GM18858 (cell line): ENCODE data around the gene POU4F3.
"Not testable (repeated sequence)": the region's sequence is repeated elsewhere in the genome, so short reads cannot be mapped to it uniquely, and the experiment has no call there.

Experiments used
- ATAC-seq: cut with Tn5 transposase; IDR thresholded peaks from one replicate; pipeline ENCODE4 v1.9.1; 2021; ENCODE audit not compliant: unreplicated experiment

The POU4F3 gene, protein sequence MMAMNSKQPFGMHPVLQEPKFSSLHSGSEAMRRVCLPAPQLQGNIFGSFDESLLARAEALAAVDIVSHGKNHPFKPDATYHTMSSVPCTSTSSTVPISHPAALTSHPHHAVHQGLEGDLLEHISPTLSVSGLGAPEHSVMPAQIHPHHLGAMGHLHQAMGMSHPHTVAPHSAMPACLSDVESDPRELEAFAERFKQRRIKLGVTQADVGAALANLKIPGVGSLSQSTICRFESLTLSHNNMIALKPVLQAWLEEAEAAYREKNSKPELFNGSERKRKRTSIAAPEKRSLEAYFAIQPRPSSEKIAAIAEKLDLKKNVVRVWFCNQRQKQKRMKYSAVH

DNA sequence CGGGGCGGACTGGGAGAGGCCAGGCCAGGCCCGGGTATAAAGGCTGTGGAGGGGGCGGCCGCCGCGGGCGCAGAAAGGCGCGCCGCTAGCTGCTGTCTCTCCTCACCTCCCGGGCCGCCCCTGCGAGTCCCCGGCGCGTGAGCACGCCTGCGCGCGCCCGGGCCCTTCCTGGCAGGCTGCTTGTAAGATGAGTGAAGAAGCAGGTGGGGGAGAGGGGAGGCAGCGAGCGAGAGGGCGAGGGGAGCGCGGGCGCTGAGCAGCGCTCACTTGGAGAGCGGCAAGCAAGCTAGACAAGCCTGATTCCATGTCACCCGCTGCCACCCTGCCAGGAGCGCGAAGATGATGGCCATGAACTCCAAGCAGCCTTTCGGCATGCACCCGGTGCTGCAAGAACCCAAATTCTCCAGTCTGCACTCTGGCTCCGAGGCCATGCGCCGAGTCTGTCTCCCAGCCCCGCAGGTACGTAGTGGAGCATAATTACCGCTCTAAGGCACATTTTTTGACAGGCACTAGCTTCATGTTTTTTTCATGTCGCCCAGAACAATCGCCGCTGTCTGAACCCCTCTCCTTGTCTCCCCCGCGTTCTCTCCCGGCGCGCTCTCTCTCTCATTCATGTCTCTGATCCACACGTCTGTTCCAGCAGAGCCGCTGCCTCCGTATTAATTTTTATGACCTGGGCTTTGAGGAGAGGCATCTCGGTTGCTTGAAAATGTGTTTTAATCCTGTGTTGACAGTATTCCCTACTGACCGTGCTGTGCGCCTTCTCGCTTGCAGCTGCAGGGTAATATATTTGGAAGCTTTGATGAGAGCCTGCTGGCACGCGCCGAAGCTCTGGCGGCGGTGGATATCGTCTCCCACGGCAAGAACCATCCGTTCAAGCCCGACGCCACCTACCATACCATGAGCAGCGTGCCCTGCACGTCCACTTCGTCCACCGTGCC is at the start of gene POU4F3:
Gene POU4F3, plus strand, starts transcription at position 66 of the 941 bp plus-strand sequence. Its CDS starts 274 bp downstream, at position 340.
- no peak for ATAC-seq

DNA sequence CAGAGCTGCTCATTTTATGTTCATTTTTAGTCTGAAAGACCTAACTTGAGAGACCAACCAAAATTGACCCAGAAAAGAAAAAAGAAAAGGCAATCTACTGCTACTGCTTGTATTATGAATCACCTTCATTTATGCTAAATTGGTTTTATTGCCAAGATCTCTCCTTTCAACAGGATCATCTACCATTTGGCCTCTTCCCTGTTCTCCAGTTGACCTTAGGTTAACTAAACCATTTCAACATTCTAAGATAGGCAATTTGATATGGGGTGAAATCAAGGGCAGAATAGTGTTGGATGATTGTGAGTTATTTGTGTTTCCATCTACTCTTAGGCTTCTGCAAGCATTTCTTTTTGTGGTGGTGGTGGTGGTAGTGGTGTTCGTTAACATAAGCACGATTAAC is 48.3 kb upstream of the POU4F3 start:
- no peak for ATAC-seq

- peak; percentile 75 for ATAC-seq
These were observed 47.1 kb upstream of the POU4F3 start for GRCh38 chr5:146291421-146292074.

DNA sequence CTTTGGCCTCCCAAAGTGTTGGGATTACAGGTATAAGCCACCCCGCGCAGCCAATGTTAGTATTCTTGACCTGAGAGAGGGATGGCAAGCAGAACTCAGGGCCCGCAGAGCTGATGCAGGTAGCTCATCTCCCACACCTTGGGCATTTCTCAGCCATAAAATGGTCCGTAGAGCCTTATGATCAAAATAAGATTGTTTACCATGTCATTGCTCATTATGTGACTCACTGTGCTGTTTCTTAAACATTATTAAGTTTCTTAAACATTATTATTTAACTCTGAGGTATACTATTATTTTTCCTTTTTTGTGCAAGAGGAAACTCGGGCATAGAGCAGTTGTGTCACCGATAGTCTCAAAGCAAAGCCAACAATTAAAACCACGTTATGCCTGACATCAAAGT is 42.4 kb upstream of the POU4F3 start:
- ATAC-seq = no peak

DNA sequence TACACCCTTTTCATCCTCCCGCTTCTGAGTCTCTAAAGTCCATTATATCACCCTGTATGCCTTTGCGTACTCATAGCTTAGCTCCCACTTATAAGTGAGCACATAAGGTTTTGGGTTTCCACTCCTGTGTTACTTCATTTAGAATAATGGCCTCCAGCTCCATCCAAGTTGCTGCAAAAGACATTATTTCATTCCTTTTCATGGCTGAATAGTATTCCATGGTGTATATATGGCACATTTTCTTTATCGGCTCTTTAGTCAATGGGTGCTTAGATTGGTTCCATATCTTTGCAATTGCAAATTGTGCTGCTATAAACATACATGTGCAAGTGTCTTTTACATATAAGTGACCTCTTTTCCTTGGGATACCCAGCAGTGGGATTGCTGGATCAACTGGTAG is 39.7 kb upstream of the POU4F3 start:
- not testable (repeated sequence) for ATAC-seq

DNA sequence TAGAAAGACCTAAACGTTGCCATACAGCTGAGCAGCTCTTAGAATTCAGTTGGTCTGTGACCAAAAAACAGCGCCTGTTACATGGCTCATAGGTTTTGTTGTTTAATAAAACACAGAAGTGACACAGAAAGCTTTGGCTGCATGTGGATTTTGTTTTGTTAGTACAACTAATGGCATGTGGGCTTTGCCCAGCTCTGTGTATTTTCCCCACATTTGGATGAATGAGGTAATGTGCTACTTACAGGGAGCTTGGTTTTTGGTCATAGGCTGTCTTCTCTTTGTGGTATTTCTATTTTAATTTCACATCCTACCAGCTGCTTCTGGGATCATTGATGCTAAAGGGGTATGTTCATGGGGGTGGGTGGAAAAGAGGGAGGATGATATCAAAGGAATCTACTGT is 37.0 kb upstream of the POU4F3 start:
- ATAC-seq = no peak

DNA sequence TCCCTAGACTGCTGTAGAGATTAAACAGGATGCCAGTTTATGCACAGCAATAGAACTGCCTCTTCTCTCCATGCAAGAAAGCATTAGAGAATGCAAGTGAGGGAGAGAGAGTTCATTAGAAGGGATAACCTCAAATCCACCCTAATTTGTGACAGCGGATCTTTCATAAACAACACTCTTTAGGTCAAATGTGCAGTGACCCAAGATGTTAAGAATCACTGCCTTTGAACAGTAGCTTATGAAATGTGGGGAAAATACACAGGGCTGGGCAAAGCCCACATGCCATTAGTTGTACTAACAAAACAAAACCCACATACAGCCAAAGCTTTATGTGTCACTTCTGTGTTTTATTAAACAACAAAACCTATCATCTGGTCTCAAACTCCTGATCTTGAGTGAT is 36.2 kb upstream of the POU4F3 start:
- no peak for ATAC-seq

- no peak for ATAC-seq
These were observed 31.8 kb upstream of the POU4F3 start for GRCh38 chr5:146306838-146307237.

DNA sequence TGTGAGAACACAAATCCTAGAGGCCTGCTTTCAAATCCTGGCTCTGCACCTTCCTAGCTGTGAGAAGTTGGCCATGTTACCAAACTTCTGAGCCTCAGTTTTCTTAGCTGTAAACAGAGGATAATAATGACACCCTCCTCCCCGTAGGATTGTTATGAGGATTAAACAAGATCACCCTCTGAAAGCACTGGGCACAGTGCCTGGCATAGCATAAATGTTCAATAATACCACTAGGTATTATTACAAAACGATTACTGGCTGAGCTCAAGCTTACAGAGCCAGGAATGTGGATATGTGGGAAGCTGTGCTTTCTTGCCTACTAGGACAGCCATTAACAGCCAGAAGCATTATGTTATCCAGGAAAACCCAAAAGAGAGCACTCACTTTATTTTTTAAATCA is 30.8 kb upstream of the POU4F3 start:
- no peak for ATAC-seq

GRCh38 chr5:146310540-146310939 is 28.1 kb upstream of the POU4F3 start:
- ATAC-seq = no peak

GRCh38 chr5:146311278-146311677 is 27.4 kb upstream of the POU4F3 start:
- ATAC-seq = no peak

DNA sequence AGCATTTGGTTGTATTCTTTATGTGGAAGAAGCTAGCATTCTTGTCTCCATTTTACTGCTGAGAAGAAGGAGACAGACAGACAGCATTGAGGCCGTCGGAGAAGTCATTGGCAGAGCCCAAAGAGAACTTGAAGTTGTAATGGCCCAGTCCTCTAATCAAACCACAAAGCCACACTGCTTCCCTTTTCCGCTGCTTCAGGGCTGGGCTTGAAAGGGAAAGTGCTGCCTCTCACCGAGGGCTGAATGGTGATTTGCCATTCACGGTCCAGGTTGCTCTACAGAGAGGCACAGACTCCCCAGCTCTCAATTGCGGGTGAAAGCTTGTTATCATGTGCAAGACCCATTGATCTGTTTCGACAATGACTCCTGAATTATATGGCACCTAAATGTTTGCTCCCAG is 25.6 kb upstream of the POU4F3 start:
- ATAC-seq = no peak

DNA sequence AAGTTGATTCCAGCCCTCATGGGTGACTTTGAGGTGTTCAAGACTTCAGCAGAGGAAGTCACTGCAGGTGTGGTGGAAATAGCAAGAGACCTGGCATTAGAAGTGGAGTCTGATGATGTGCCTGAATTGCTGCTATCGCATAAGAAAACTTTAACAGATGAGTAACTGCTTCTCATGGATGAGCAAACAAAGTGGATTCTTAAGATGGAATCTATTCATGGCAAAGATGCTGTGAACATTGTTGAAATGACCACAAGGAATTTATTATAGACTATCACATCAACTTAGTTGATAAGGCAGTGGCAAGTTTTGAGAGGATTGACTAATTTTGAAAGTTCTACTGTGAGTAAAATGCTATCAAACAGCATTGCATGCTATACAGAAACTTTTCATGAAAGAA is 17.1 kb upstream of the POU4F3 start:
- ATAC-seq = no peak

- ATAC-seq = no peak
These were observed 11.3 kb upstream of the POU4F3 start for GRCh38 chr5:146327257-146327870.

GRCh38 chr5:146327989-146328388 is 10.7 kb upstream of the POU4F3 start:
- ATAC-seq = no peak

- ATAC-seq = no peak
These were observed 8.9 kb upstream of the POU4F3 start for GRCh38 chr5:146329697-146330096.

DNA sequence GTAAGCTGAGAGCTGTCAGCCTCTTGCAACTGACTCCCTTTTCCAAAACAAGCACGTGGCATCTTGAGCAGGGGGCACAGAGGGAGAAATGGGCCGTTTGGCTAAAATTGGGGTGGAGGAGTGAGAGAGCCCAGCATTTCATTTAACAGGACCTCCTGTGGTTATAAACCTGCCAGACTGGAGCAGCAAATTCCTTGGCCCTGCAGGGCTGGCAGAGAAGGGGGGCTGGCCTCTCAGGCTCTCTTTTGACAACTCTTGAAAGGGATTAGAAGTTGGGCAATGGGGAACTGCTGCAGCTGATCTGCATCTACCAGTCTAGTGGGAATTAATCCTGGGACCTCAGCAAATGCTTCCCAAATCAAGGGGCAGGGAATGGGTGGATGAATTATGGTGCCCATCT is 7.2 kb upstream of the POU4F3 start:
- ATAC-seq = no peak

DNA sequence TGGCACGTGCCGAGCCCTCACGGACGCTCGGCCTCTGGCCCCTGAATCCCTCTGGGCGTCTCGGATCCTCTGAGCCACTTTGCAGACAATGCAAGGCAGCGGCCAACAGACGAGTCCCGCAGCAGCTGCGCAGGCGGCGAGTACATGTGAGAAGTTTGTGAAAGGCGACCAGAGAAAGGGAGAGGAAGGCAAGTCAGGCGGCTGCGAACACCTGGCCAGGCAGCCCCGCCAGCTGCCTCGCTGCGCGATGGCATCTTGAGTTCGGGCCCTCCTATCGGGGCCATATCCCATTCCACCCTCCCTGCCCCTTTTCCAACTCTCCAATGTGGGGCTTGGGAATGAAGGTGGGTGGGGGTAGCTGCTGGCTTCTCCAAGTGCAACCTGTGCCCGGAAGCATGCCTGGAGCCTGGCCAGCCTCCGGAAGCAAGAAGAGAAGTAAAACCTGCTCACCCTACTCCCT is 4.5 kb upstream of the POU4F3 start:
- ATAC-seq = no peak

DNA sequence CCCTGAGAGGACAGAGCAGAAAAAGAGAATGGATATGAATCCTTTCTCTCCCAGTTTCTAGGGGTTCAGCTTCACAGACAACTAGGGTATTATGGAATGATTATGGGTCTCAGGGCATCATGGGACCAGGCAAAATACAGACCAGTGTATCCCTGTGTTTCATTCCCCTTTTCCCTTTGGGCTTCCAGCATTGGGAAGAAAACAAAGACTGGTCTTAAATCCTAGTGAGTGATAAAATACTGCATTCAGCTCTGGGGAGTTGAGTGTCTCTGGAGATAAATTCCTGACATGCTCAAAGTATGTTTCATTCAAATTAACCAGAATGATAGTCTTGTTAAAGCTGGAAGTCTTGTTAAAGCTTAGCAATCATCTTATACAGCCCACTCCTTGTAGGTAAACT is 2.4 kb upstream of the POU4F3 start:
- no peak for ATAC-seq

DNA sequence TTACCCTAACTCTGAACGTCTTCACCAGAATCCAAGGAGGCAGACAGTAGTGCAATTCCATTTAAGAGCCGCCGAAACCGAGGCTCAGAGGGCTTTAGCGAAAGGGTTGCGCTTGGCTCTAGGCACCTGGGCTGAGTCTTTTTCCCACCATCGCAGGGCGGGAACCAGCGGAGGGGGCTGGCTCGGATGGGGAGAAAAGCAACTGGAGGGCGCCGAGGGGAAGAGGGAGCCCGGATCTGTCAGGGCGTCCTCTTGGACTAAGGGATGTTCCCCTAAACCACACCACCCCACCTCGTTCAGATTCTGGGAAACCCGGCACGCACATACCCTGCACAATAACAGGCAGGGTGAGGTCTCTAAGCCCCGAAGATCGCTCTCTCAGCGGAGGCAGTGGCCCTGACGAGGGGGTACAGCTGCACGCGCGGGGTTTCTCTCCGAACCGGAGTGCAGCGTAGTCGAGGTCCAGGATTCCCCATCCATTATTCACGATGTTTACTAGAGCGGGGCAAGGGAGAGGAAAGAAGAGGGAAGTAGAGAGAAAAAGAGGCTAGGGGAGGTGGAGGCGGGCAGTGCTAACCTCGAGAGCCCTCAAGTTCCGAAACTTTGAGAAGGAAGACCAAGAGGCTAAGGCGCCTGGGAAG is 1.3 kb upstream of the POU4F3 start:
- ATAC-seq = no peak

DNA sequence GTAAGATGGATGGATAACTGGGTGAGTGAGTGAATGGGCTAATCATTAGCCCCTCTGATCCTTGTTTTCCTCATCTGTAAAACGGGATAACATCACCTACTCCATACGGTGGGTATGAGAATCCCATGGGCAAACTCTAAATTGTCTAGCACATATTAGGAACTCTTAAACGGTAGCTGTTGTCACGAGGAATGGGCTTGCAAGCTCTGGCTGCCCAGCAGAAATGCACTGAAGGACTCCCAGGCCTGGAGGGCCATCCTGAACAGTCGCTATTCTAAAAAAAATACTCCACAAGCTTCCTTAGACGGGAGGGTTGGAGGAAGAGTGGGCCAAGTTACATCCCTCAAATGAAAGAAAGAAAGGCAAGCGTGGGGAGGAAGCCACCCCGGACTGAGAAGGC is 711 bp upstream of the POU4F3 start:
- no peak for ATAC-seq
